HCT116 (cell line): ENCODE measurements around the gene MRPL16. TPM values are rescaled to one million over a fixed set of nuclear protein-coding genes. Genes with fewer than 3 reads are reported as not detected.

Experiments used
- ATAC-seq: fragments of 200-7000 bp; cut with Tn5 transposase; 2 replicates; pipeline ENCODE4 v1.9.1; 2020; ENCODE audit warnings: mild to moderate bottlenecking, moderate library complexity
- BruUV-seq: library from RNA; stranded (reverse); fragments of 400-500 nt; replicated peaks from 2 replicates; lab custom pipeline; 2021; lab: Mats Ljungman, UMichigan
- CTCF ChIA-PET: fragments of 300-600 bp; sonication (Branson Sonifier 250); formaldehyde crosslinking; loops from one replicate; lab custom pipeline; 2021; ENCODE audit warnings: antibody characterized with exemption; lab: Charles Lee
- POLR2A ChIA-PET: fragments of 300-600, 350-600 bp; sonication (Branson Sonifier 250); formaldehyde crosslinking; loops from one replicate; lab custom pipeline; 2021; ENCODE audit warnings: antibody characterized with exemption; lab: Charles Lee
- RAD21 ChIA-PET, 2 experiments: fragments of 300-600 bp; sonication (Branson Sonifier 250); formaldehyde crosslinking; loops; one replicate each; lab custom pipeline; 2023; ENCODE audit warnings: low total read pairs in 2 of 2; ENCODE audit not compliant: uncharacterized antibody in 2 of 2, unreplicated experiment in 2 of 2, low non-redundant PET in 1 of 2; lab: Charles Lee
- DNase-seq: peaks from one replicate; pipeline ENCODE4 v3.0.0-alpha.2; 2010; ENCODE audit warnings: low read depth, low spot score
- H2AFZ ChIP-seq: fragments of 200-600 bp; shearing (Covaris generic), sonication (generic); 2 replicates; pipeline ENCODE4 v1.6.1; 2017; ENCODE audit warnings: low read depth, mixed run types, mixed read lengths, antibody characterized with exemption, low read length; ENCODE audit not compliant: poor library complexity, severe bottlenecking
- H3K27ac ChIP-seq: 2 replicates; pipeline ENCODE4 v1.5.1; 2012; ENCODE audit warnings: low read depth, low read length
- H3K27me3 ChIP-seq: fragments of 200-600 bp; sonication (generic); 2 replicates; pipeline ENCODE4 v1.6.1; 2016; ENCODE audit warnings: mixed run types, low read length, mixed read lengths; ENCODE audit not compliant: insufficient read depth
- H3K36me3 ChIP-seq, 2 experiments: fragments of 200-500 bp in 1 of 2; fragments of 200-600 bp in 1 of 2; sonication (Bioruptor generic) in 1 of 2; sonication (generic) in 1 of 2; 2 replicates each; pipeline versions ENCODE4 v1.5.1 to v1.6.1; 2014 to 2016; ENCODE audit warnings: low read length in 2 of 2, inconsistent platforms in 1 of 2, mixed read lengths in 1 of 2, mixed run types in 1 of 2; ENCODE audit not compliant: insufficient read depth in 2 of 2, control insufficient read depth in 1 of 2
- H3K4me1 ChIP-seq, 2 experiments: fragments of 200-600 bp in 1 of 2; sonication (generic) in 1 of 2; 2 replicates each; pipeline versions ENCODE4 v1.5.1 to v1.6.1; 2012 to 2017; ENCODE audit warnings: low read length in 2 of 2, inconsistent platforms in 1 of 2, mild to moderate bottlenecking in 1 of 2, mixed read lengths in 1 of 2, mixed run types in 1 of 2, moderate library complexity in 1 of 2; ENCODE audit not compliant: insufficient read depth in 2 of 2, control insufficient read depth in 1 of 2
- H3K4me2 ChIP-seq: fragments of 200-600 bp; sonication (generic); 2 replicates; pipeline ENCODE4 v1.6.1; 2017; ENCODE audit warnings: mixed run types, low read length, mixed read lengths
- H3K4me3 ChIP-seq, 2 experiments: fragments of 200-600 bp in 1 of 2; sonication (generic) in 1 of 2; replicated peaks in 1 of 2; 2 replicates each; pipeline ENCODE4 v1.5.1; 2011 to 2016; ENCODE audit warnings: low read length in 2 of 2, control low read depth in 1 of 2, low read depth in 1 of 2, mild to moderate bottlenecking in 1 of 2, mixed read lengths in 1 of 2, mixed run types in 1 of 2
- H3K79me2 ChIP-seq: fragments of 200-600 bp; sonication (generic); 2 replicates; pipeline ENCODE4 v1.6.1; 2017; ENCODE audit warnings: mild to moderate bottlenecking, mixed run types, low read length, moderate library complexity, mixed read lengths; ENCODE audit not compliant: insufficient read depth
- H3K9ac ChIP-seq: fragments of 200-600 bp; sonication (generic); 2 replicates; pipeline ENCODE4 v1.6.1; 2016; ENCODE audit warnings: low read length, mixed read lengths
- H3K9me2 ChIP-seq: fragments of 200-600 bp; sonication (generic), shearing (Covaris generic); 2 replicates; pipeline ENCODE4 v1.6.1; 2017; ENCODE audit warnings: mixed run types, mild to moderate bottlenecking, moderate library complexity; ENCODE audit not compliant: insufficient read depth
- H3K9me3 ChIP-seq, 2 experiments: fragments of 200-500 bp in 1 of 2; fragments of 200-600 bp in 1 of 2; sonication (Bioruptor generic) in 1 of 2; sonication (generic) in 1 of 2; 2 replicates each; pipeline ENCODE4 v1.6.1; 2014 to 2017; ENCODE audit warnings: low read length in 2 of 2, mixed read lengths in 2 of 2, inconsistent platforms in 1 of 2, low read depth in 1 of 2, mild to moderate bottlenecking in 1 of 2, mixed run types in 1 of 2, moderate library complexity in 1 of 2; ENCODE audit not compliant: control insufficient read depth in 1 of 2, insufficient read depth in 1 of 2
- H4K20me1 ChIP-seq: fragments of 200-600 bp; sonication (generic), shearing (Covaris generic); 2 replicates; pipeline ENCODE4 v1.6.1; 2017; ENCODE audit warnings: mixed run types, mild to moderate bottlenecking, moderate library complexity; ENCODE audit not compliant: insufficient read depth
- CBX3 ChIP-seq: IDR thresholded peaks from 2 replicates; pipeline ENCODE4 v1.6.1; 2012; ENCODE audit warnings: low read depth
- CEBPB ChIP-seq: IDR thresholded peaks from 2 replicates; pipeline ENCODE4 v1.6.1; 2012; ENCODE audit warnings: low read depth
- EGR1 ChIP-seq: IDR thresholded peaks from 2 replicates; pipeline ENCODE4 v1.6.1; 2012; ENCODE audit warnings: low read depth
- ELF1 ChIP-seq: IDR thresholded peaks from 2 replicates; pipeline ENCODE4 v1.6.1; 2012; ENCODE audit warnings: low read depth, borderline replicate concordance
- EZH2 ChIP-seq: fragments of 200-600 bp; sonication (generic); IDR thresholded peaks from 2 replicates; pipeline ENCODE4 v1.6.1; 2017; ENCODE audit warnings: antibody characterized with exemption, mixed run types
- EZH2phosphoT487 ChIP-seq: fragments of 200-600 bp; IDR thresholded peaks from 2 replicates; pipeline ENCODE4 v1.6.1; 2018; ENCODE audit warnings: antibody characterized with exemption, borderline replicate concordance
- FOSL1 ChIP-seq: IDR thresholded peaks from 2 replicates; pipeline ENCODE4 v1.6.1; 2012; ENCODE audit warnings: low read depth
- JUND ChIP-seq: IDR thresholded peaks from 2 replicates; pipeline ENCODE4 v1.6.1; 2012
- MAX ChIP-seq: IDR thresholded peaks from 2 replicates; pipeline ENCODE4 v1.6.1; 2012
- POLR2A ChIP-seq: IDR thresholded peaks from 2 replicates; pipeline ENCODE4 v1.7.0; 2011; ENCODE audit warnings: borderline replicate concordance; ENCODE audit not compliant: insufficient read depth, insufficient read length; ENCODE audit errors: extremely low read depth
- RAD21 ChIP-seq: IDR thresholded peaks from 2 replicates; pipeline ENCODE4 v1.6.1; 2012; ENCODE audit warnings: low read depth, mild to moderate bottlenecking
- SIN3A ChIP-seq: IDR thresholded peaks from 2 replicates; pipeline ENCODE4 v1.6.1; 2012; ENCODE audit warnings: low read depth
- SP1 ChIP-seq: IDR thresholded peaks from 2 replicates; pipeline ENCODE4 v1.6.1; 2012; ENCODE audit warnings: low read depth
- SRF ChIP-seq: IDR thresholded peaks from 2 replicates; pipeline ENCODE4 v1.6.1; 2012; ENCODE audit warnings: low read depth
- TCF7L2 ChIP-seq: IDR thresholded peaks from 2 replicates; pipeline ENCODE4 v1.7.0; 2011; ENCODE audit warnings: borderline replicate concordance, inconsistent platforms; ENCODE audit not compliant: insufficient read depth, insufficient read length; ENCODE audit errors: extremely low read depth
- YY1 ChIP-seq: IDR thresholded peaks from 2 replicates; pipeline ENCODE4 v1.6.1; 2011; ENCODE audit warnings: low read length, low read depth, moderate library complexity, mild to moderate bottlenecking; ENCODE audit not compliant: insufficient replicate concordance; ENCODE audit errors: extremely low read depth
- ZFX ChIP-seq: fragments of 450-650 bp; IDR thresholded peaks from 2 replicates; pipeline ENCODE4 v1.6.1; 2017
- ZNF274 ChIP-seq: fragments of 200-500 bp; sonication (Bioruptor generic); IDR thresholded peaks from 2 replicates; pipeline ENCODE4 v1.6.1; 2014; ENCODE audit warnings: mild to moderate bottlenecking, low read depth, low read length, inconsistent platforms
- intact Hi-C: fragments of 100-400 bp; cut with micrococcal nuclease; formaldehyde crosslinking; loops from 2 replicates; pipeline ENCODE4 v1.10.0; 2022
- total RNA-seq: library from RNA; stranded (reverse); gene quantifications from one replicate; pipeline ENCODE4 v1.2.1, GENCODE V29; 2021; ENCODE audit not compliant: unreplicated experiment
- TF ChIP-seq, protein P1 (sequence below): IDR thresholded peaks from 2 replicates; pipeline ENCODE4 v1.6.1; 2012
- TF ChIP-seq, protein P2 (sequence below): IDR thresholded peaks from 2 replicates; pipeline ENCODE4 v1.6.1; 2011; ENCODE audit warnings: mild to moderate bottlenecking, low read length, moderate library complexity; ENCODE audit not compliant: insufficient replicate concordance; ENCODE audit errors: extremely low read depth

The MRPL16 gene
- total RNA-seq, 1 experiment from 2014 or later = 61.0 TPM

- no peak for DNase-seq
- Histone ChIP-seq H3K79me2 (peaks cover 53% of the 10 kb centered on the region), H3K4me2 (no peak overlapping the region), H3K9ac (no peak overlapping the region), H3K4me3 (no peak overlapping the region), H3K27ac (no peak overlapping the region), H4K20me1 (no peaks in the 10 kb centered on the region), H3K9me2 (no peaks in the 10 kb centered on the region), H3K36me3 (no peaks in the 10 kb centered on the region; a peak in 1 of 4 replicates), H2AFZ (no peak overlapping the region), H3K27me3 (no peaks in the 10 kb centered on the region), H3K4me1 (peaks cover 2 to 6% of the 10 kb centered on the region in 2 experiments), H3K9me3 (no peaks in the 10 kb centered on the region)
- ChIA-PET CTCF (interaction anchor here (2.3 kb wide), 1 partner anchor 15 kb away, joined by 5 read pairs; the partner anchor contains the start of gene STX3), RAD21 (no interaction called here), POLR2A (interaction anchor here (0.7 kb wide), 1 partner anchor 11 kb away, joined by 4 read pairs; no protein-coding TSS in a partner anchor)
- BruUV-seq = no TSS peak
- intact Hi-C loops = no loop called here
- ATAC-seq = no peak
- TF ChIP-seq TCF7L2 (no peak), EGR1 (no peak), YY1 (no peak), EZH2phosphoT487 (no peak), POLR2A (no peak)
These were observed 39.7 kb downstream of the MRPL16 start for GRCh38 chr11:59770869-59771268.

- no peak for ATAC-seq
- H3K27me3 ChIP-seq = no peaks in the 10 kb centered on the region
- POLR2A ChIA-PET = no interaction called here
- H3K79me2 ChIP-seq = peaks cover 57% of the 10 kb centered on the region
- peaks cover 0 to 2% of the 10 kb centered on the region in 2 experiments; a peak in 1 of 4 replicates for H3K4me1 ChIP-seq
- H3K9me2 ChIP-seq = no peaks in the 10 kb centered on the region
- TF ChIP-seq YY1 (no peak), POLR2A (no peak), ZNF274 (no peak), EZH2 (no peak), SP1 (no peak), FOSL1 (no peak), CEBPB (no peak), ZFX (no peak), SRF (no peak), ELF1 (no peak), CBX3 (no peak), JUND (no peak), RAD21 (no peak), SIN3A (no peak), EGR1 (no peak), MAX (no peak), TCF7L2 (no peak), EZH2phosphoT487 (no peak)
- TF ChIP-seq, protein P1, sequence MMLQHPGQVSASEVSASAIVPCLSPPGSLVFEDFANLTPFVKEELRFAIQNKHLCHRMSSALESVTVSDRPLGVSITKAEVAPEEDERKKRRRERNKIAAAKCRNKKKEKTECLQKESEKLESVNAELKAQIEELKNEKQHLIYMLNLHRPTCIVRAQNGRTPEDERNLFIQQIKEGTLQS = no peak
- TF ChIP-seq, protein P2, sequence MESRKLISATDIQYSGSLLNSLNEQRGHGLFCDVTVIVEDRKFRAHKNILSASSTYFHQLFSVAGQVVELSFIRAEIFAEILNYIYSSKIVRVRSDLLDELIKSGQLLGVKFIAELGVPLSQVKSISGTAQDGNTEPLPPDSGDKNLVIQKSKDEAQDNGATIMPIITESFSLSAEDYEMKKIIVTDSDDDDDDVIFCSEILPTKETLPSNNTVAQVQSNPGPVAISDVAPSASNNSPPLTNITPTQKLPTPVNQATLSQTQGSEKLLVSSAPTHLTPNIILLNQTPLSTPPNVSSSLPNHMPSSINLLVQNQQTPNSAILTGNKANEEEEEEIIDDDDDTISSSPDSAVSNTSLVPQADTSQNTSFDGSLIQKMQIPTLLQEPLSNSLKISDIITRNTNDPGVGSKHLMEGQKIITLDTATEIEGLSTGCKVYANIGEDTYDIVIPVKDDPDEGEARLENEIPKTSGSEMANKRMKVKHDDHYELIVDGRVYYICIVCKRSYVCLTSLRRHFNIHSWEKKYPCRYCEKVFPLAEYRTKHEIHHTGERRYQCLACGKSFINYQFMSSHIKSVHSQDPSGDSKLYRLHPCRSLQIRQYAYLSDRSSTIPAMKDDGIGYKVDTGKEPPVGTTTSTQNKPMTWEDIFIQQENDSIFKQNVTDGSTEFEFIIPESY = no peak
- CTCF ChIA-PET = interaction anchor here (2.3 kb wide), 1 partner anchor 15 kb away, joined by 5 read pairs; the partner anchor contains the start of gene STX3
- H3K36me3 ChIP-seq = no peaks in the 10 kb centered on the region; a peak in 1 of 4 replicates
- H3K27ac ChIP-seq = no peak overlapping the region
- H3K4me2 ChIP-seq = no peak overlapping the region
- no peak for DNase-seq
- no peak overlapping the region for H2AFZ ChIP-seq
- H4K20me1 ChIP-seq = no peaks in the 10 kb centered on the region
- no peaks in the 10 kb centered on the region for H3K9me3 ChIP-seq
- H3K9ac ChIP-seq = no peak overlapping the region
- intact Hi-C loops = no loop called here
- H3K4me3 ChIP-seq = no peak overlapping the region
- RAD21 ChIA-PET = interaction anchor here in 1 of 2 experiments (0.6 kb wide), 1 partner anchor 495 kb away, joined by 3 read pairs; no protein-coding TSS in a partner anchor
- no TSS peak for BruUV-seq
These were observed 40.3 kb downstream of the MRPL16 start for GRCh38 chr11:59770319-59770718.
